Motor neuron (in vitro differentiated cells): ENCODE results near the gene KCND2. TPM values are rescaled to one million over a fixed set of nuclear protein-coding genes. Genes with fewer than 3 reads are reported as not detected.
"Not testable (repeated sequence)": the region's sequence is repeated elsewhere in the genome, so short reads cannot be mapped to it uniquely, and the experiment has no call there.

Experiments used
- ATAC-seq, 8 experiments: fragments of 200-7000 bp; cut with Tn5 transposase; replicated peaks in 6 of 8; 2 replicates each; pipeline ENCODE4 v1.8.0; 2021; ENCODE audit warnings: mild to moderate bottlenecking in 8 of 8, moderate library complexity in 8 of 8
- H3K27ac ChIP-seq, 2 donors: fragments of 250-450 bp; sonication (Bioruptor Pico); 2 replicates each; pipeline ENCODE4 v1.9.0; 2021; ENCODE audit warnings: antibody characterized with exemption in 2 of 2, mild to moderate bottlenecking in 2 of 2, moderate library complexity in 1 of 2
- H3K4me1 ChIP-seq, 2 donors: fragments of 250-450 bp; sonication (Bioruptor Pico); replicated peaks in 1 of 2; 2 replicates each; pipeline ENCODE4 v1.6.1; 2021; ENCODE audit warnings: antibody characterized with exemption in 2 of 2, mild to moderate bottlenecking in 2 of 2, moderate library complexity in 1 of 2
- H3K4me3 ChIP-seq, 5 donors: fragments of 250-450 bp; sonication (Bioruptor Pico); 2 replicates each; pipeline ENCODE4 v1.9.0; 2021; ENCODE audit warnings: antibody characterized with exemption in 5 of 5, mild to moderate bottlenecking in 5 of 5, moderate library complexity in 4 of 5
- WGBS, 10 experiments: fragments of 450-650 bp; shearing (Covaris generic); methylation state at CpG; one replicate each; pipeline ENCODE4 v1.0.0; 2022; 5-methylcytosine and 5-hydroxymethylcytosine counted together
- in situ Hi-C, 9 experiments: fragments of 400-800 bp; cut with MboI; loops; one replicate each; pipeline ENCODE4 v1.15.0; 2021; ENCODE audit warnings: low sequenced_read_pairs in 9 of 9, low pct_unique_long_range_greater_than_20kb in 2 of 9; ENCODE audit not compliant: unreplicated experiment in 9 of 9
- total RNA-seq, 8 experiments: library from RNA; unstranded; fragments of 300-600 nt; gene quantifications; 2 replicates each; pipeline versions ENCODE4 v1.2.3 to v1.2.4, GENCODE V29; 2022

KCND2 gene
- total RNA-seq, 8 experiments from 2014 or later = 0.36 to 14.7 (median 5.0) TPM

- no peak overlapping the region for H3K27ac ChIP-seq
- ATAC-seq = no peak
- H3K4me1 ChIP-seq = no peaks in the 10 kb centered on the region
- WGBS, 10 experiments = 0 to 92% (median 64%) methylated on average over 1 to 2 of the region's 2 CpGs
- in situ Hi-C loops = no loop called here
- H3K4me3 ChIP-seq = no peak overlapping the region
Observed at GRCh38 chr7:120735791-120736190, 462.8 kb downstream of the KCND2 start.

- in situ Hi-C loops = no loop called here
- Histone ChIP-seq H3K4me3 (no peak overlapping the region), H3K27ac (no peak overlapping the region), H3K4me1 (peaks cover 12 to 14% of the 10 kb centered on the region in 2 donors)
- 44 to 86% (median 61%) methylated on average over 1 to 3 of the region's 3 CpGs; no CpG with 5 or more reads in 1 of the 10 experiments for WGBS, 10 experiments
- no peak for ATAC-seq
Observed at GRCh38 chr7:120738816-120739215, 465.8 kb downstream of the KCND2 start.

DNA sequence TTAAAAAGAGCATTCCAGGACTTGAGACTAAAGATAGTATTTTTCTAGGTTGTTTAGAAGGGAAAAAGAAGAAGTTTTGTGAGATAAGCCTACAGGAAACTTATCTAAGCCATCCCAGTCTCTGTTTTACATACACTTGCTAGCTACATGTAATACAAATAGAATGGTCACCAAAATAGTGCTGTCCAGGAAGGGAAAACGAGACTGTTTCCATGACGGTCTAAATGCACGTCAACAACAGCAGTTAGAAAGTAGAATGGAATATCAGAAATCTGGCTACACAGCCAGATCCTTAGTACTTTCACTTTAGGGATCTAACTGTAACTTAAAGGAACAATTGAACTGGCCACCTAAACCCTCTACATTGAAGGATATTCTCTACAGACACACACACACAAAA, 467.4 kb downstream of the KCND2 start:
- in situ Hi-C loops = no loop called here
- Histone ChIP-seq H3K27ac (no peak overlapping the region), H3K4me1 (peaks cover 12 to 14% of the 10 kb centered on the region in 2 donors), H3K4me3 (no peak overlapping the region)
- 0 to 100% (median 74%) methylated on average over 1 to 3 of the region's 3 CpGs; no CpG with 5 or more reads in 1 of the 10 experiments for WGBS, 10 experiments
- peak in 2 of 8 experiments; percentile 44 to 47 for ATAC-seq

GRCh38 chr7:120741371-120742042, 468.5 kb downstream of the KCND2 start:
- WGBS, 10 experiments = 25 to 78% (median 55%) methylated on average over 1 to 7 of the region's 7 CpGs
- in situ Hi-C loops = no loop called here
- no peak overlapping the region for H3K27ac ChIP-seq
- peaks cover 12 to 14% of the 10 kb centered on the region in 2 donors for H3K4me1 ChIP-seq
- no peak overlapping the region for H3K4me3 ChIP-seq
- ATAC-seq = peak in 3 of 8 experiments; percentile 34 to 42 (median 36)

GRCh38 chr7:120742372-120742771, 469.4 kb downstream of the KCND2 start:
- H3K4me3 ChIP-seq = no peak overlapping the region
- peak; percentile 47 to 91 (median 66) for ATAC-seq

GRCh38 chr7:120743128-120743527, 470.2 kb downstream of the KCND2 start:
- Histone ChIP-seq H3K4me3 (no peak overlapping the region), H3K27ac (no peak overlapping the region), H3K4me1 (peaks cover 12 to 14% of the 10 kb centered on the region in 2 donors)
- WGBS, 10 experiments = 13 to 100% (median 75%) methylated on average over 1 to 3 of the region's 3 CpGs; no CpG with 5 or more reads in 2 of the 10 experiments
- peak in 2 of 8 experiments; percentile 16 to 30 for ATAC-seq
- in situ Hi-C loops = no loop called here

More at GRCh38 chr7:120742372-120742771, 469.4 kb downstream of the KCND2 start:
- WGBS, 10 experiments = 0 to 69% (median 8%) methylated on average over 3 to 5 of the region's 5 CpGs; no CpG with 5 or more reads in 2 of the 10 experiments
- peaks cover 12 to 14% of the 10 kb centered on the region in 2 donors for H3K4me1 ChIP-seq
- in situ Hi-C loops = no loop called here
- H3K27ac ChIP-seq = peak overlapping the region in 1 of 2 donors; percentile 0

GRCh38 chr7:120760050-120760449, 487.1 kb downstream of the KCND2 start:
- H3K4me1 ChIP-seq = no peaks in the 10 kb centered on the region
- no peak for ATAC-seq
- no peak overlapping the region for H3K27ac ChIP-seq

DNA sequence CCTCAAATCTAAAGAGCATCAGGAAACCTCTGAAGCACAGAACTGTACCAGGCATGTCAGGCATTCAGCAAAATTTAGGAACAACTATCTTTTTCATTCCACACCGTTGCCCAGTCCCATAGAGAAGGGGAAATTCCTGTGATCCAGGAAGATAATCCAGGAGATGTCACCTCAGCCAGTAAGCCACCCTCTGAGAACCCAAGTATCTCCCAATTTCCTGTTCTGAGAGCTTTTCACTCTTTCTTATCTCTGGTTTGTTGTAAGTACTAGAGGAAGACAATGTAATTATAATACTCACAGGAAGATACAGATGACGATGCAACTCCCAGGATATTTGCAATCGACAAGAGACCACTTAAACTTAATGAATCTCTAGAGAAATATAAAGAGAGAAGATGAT, 487.9 kb downstream of the KCND2 start:
- H3K4me3 ChIP-seq = no peak overlapping the region
- no peaks in the 10 kb centered on the region for H3K4me1 ChIP-seq
- no peak for ATAC-seq
- in situ Hi-C loops = no loop called here
- no peak overlapping the region for H3K27ac ChIP-seq
- 43 to 100% (median 69%) methylated on average over 1 to 3 of the region's 3 CpGs; no CpG with 5 or more reads in 1 of the 10 experiments for WGBS, 10 experiments

More at GRCh38 chr7:120760050-120760449, 487.1 kb downstream of the KCND2 start:
- in situ Hi-C loops = no loop called here
- H3K4me3 ChIP-seq = no peak overlapping the region
- 0 to 100% (median 78%) methylated on average over 1 to 2 of the region's 2 CpGs; no CpG with 5 or more reads in 1 of the 10 experiments for WGBS, 10 experiments

DNA sequence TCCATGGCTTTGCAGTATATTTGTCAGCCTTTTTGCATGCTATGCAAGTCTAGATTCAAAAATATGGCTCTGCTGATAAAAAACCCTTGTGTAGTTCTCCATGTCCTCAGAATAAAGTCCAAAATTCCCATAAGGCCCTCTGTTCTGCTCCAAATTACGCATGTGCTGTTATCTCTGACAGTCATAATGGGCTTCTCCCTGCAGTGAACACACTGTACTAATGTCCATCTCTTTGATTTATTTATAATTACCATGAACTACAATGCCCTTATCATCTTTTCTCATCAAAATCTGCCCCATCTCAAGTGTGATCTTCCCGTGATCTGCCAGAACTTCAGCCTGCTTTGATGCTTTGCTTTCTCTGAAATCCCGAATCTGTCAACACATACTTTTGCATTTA, 497.2 kb downstream of the KCND2 start:
- Histone ChIP-seq H3K4me3 (no peak overlapping the region), H3K27ac (no peak overlapping the region), H3K4me1 (no peaks in the 10 kb centered on the region)
- ATAC-seq = no peak
- in situ Hi-C loops = no loop called here
- WGBS, 10 experiments = 24 to 100% (median 92%) methylated on average over 1 to 3 of the region's 3 CpGs

- H3K4me3 ChIP-seq = no peak overlapping the region
- H3K27ac ChIP-seq = no peak overlapping the region
- peak in 1 of 8 experiments; percentile 23 for ATAC-seq
- WGBS, 10 experiments = 17 to 81% (median 53%) methylated on average over 1 to 3 of the region's 3 CpGs
- H3K4me1 ChIP-seq = no peaks in the 10 kb centered on the region
- in situ Hi-C loops = no loop called here
Observed at GRCh38 chr7:120774481-120774880, 501.5 kb downstream of the KCND2 start.

- no peaks in the 10 kb centered on the region for H3K4me1 ChIP-seq
- in situ Hi-C loops = no loop called here
- no peak overlapping the region for H3K4me3 ChIP-seq
- peak in 3 of 8 experiments; percentile 19 to 80 (median 22) for ATAC-seq
- H3K27ac ChIP-seq = no peak overlapping the region
Observed at GRCh38 chr7:120775755-120776154, 502.8 kb downstream of the KCND2 start.

- H3K4me3 ChIP-seq, ATAC-seq, H3K4me1 ChIP-seq, in situ Hi-C loops, H3K27ac ChIP-seq: not testable (repeated sequence)
- 30 to 100% (median 87%) methylated on average over 1 to 8 of the region's 8 CpGs; no CpG with 5 or more reads in 1 of the 10 experiments for WGBS, 10 experiments
Observed at GRCh38 chr7:120779078-120779477, 506.1 kb downstream of the KCND2 start.

- WGBS, 10 experiments = 13 to 90% (median 44%) methylated on average over 1 to 3 of the region's 7 CpGs; no CpG with 5 or more reads in 6 of the 10 experiments
- H3K4me3 ChIP-seq, H3K27ac ChIP-seq, in situ Hi-C loops, ATAC-seq, H3K4me1 ChIP-seq: not testable (repeated sequence)
Observed at GRCh38 chr7:120780451-120780850, 507.5 kb downstream of the KCND2 start.

- no peak overlapping the region for H3K4me3 ChIP-seq
- in situ Hi-C loops = no loop called here
- no peaks in the 10 kb centered on the region for H3K4me1 ChIP-seq
- no peak for ATAC-seq
- WGBS, 10 experiments = 32 to 100% (median 72%) methylated on average over 1 to 6 of the region's 6 CpGs; no CpG with 5 or more reads in 2 of the 10 experiments
- H3K27ac ChIP-seq = no peak overlapping the region
Observed at GRCh38 chr7:120780938-120781337, 508.0 kb downstream of the KCND2 start.
